Fibroblast of lung (primary cell): Measurements from ENCODE around the gene HCN2. TPM values are rescaled to one million over a fixed set of nuclear protein-coding genes. Genes with fewer than 3 reads are reported as not detected.

Source experiments
- DNase-seq, 2 donors: peaks; one replicate each; pipeline versions ENCODE4 v3.0.0 to v3.0.0-alpha.2; 2010; ENCODE audit warnings: low read depth in 2 of 2
- H2AFZ ChIP-seq: 2 replicates; pipeline ENCODE4 v1.5.1; 2012; ENCODE audit warnings: low read length, control low read depth, inconsistent platforms
- H3K27ac ChIP-seq: 2 replicates; pipeline ENCODE4 v1.5.1; 2011; ENCODE audit warnings: low read length, control low read depth; ENCODE audit not compliant: insufficient read depth
- H3K27me3 ChIP-seq: 2 replicates; pipeline ENCODE4 v1.5.1; 2011; ENCODE audit warnings: mild to moderate bottlenecking, low read length; ENCODE audit not compliant: control insufficient read depth, insufficient read depth
- H3K36me3 ChIP-seq: 2 replicates; pipeline ENCODE4 v1.5.1; 2011; ENCODE audit warnings: low read length; ENCODE audit not compliant: control insufficient read depth, insufficient read depth
- H3K4me1 ChIP-seq: 2 replicates; pipeline ENCODE4 v1.5.1; 2011; ENCODE audit warnings: low read length; ENCODE audit not compliant: control insufficient read depth, insufficient read depth; ENCODE audit errors: extremely low read depth
- H3K4me2 ChIP-seq: 2 replicates; pipeline ENCODE4 v1.5.1; 2011; ENCODE audit warnings: low read length, control low read depth; ENCODE audit not compliant: insufficient read depth; ENCODE audit errors: extremely low read depth
- H3K4me3 ChIP-seq, 4 experiments: fragments of 200-600 bp in 1 of 4; sonication (generic) in 1 of 4; replicated peaks in 1 of 4; 2 replicates each; pipeline ENCODE4 v1.5.1; 2011 to 2016; ENCODE audit warnings: low read length in 4 of 4, low read depth in 3 of 4, mild to moderate bottlenecking in 3 of 4, control low read depth in 2 of 4, inconsistent platforms in 1 of 4, mixed read lengths in 1 of 4; ENCODE audit not compliant: insufficient read depth in 1 of 4; ENCODE audit errors: control extremely low read depth in 1 of 4
- H3K79me2 ChIP-seq: 2 replicates; pipeline ENCODE4 v1.5.1; 2012; ENCODE audit warnings: mild to moderate bottlenecking, low read length, inconsistent platforms; ENCODE audit not compliant: control insufficient read depth, insufficient read depth
- H3K9ac ChIP-seq: 2 replicates; pipeline ENCODE4 v1.5.1; 2011; ENCODE audit warnings: mild to moderate bottlenecking, low read length, control low read depth; ENCODE audit not compliant: insufficient read depth
- H3K9me3 ChIP-seq: 2 replicates; pipeline ENCODE4 v1.5.1; 2012; ENCODE audit warnings: low read depth, low read length; ENCODE audit not compliant: control insufficient read depth, insufficient read depth
- H4K20me1 ChIP-seq: 2 replicates; pipeline ENCODE4 v1.5.1; 2011; ENCODE audit warnings: low read length; ENCODE audit not compliant: control insufficient read depth, insufficient read depth; ENCODE audit errors: extremely low read depth
- EZH2 ChIP-seq: IDR thresholded peaks from 2 replicates; pipeline ENCODE4 v1.5.1; 2012; ENCODE audit warnings: low read length, control low read depth, mild to moderate bottlenecking; ENCODE audit errors: missing control alignments
- polyA plus RNA-seq, 2 donors: library from polyadenylated mRNA; depleted of rRNA in 1 of 2; stranded (reverse) in 1 of 2; unstranded in 1 of 2; fragments of >200 nt; gene quantifications; 2 replicates each; pipeline ENCODE4 v1.2.1, GENCODE V29; 2011 to 2012; ENCODE audit warnings: missing spikeins in 1 of 2
- total RNA-seq: library from RNA; depleted of rRNA; stranded (reverse); fragments of >200 nt; gene quantifications from 2 replicates; pipeline ENCODE4 v1.2.1, GENCODE V29; 2014
- TF ChIP-seq, protein P1 (sequence below), 2 donors: IDR thresholded peaks in 1 of 2; conservative IDR thresholded peaks in 1 of 2; 1 replicate in 1 of 2; 2 replicates in 1 of 2; pipeline ENCODE4 v1.5.1; 2011 to 2012; ENCODE audit warnings: low read length in 2 of 2, control low read depth in 1 of 2, inconsistent platforms in 1 of 2, low read depth in 1 of 2, mild to moderate bottlenecking in 1 of 2

Gene HCN2
- total and polyA plus RNA-seq, 2 donors (not counting 1 experiment from before 2014, with no cell fraction given): 0.49 to 0.50 TPM

DNA sequence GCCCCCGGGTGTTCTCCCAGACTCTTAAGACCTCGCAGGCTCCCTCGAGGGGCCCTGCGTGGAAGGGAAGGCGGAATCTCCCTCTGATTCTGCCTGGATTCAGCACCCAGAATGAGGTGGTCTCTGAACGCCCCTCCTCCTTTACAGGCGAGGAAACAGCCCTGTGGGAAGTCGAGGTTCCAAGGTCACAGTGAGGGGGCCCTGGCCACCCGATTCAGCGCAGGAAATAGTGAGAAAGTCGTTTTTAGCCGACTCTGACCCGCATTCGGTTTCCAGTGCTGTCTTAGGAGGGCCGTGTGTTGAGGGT is 16.2 kb upstream of the HCN2 start:
- no peaks in the 10 kb centered on the region for H4K20me1 ChIP-seq
- H3K9me3 ChIP-seq: no peaks in the 10 kb centered on the region
- H3K79me2 ChIP-seq: peaks cover 55% of the 10 kb centered on the region
- H3K27me3 ChIP-seq: no peaks in the 10 kb centered on the region
- H3K4me2 ChIP-seq: peak overlapping the region; percentile 98
- H3K36me3 ChIP-seq: peaks cover 4% of the 10 kb centered on the region
- H3K9ac ChIP-seq: peak overlapping the region; percentile 91
- no peak for TF ChIP-seq EZH2
- TF ChIP-seq, protein P1, sequence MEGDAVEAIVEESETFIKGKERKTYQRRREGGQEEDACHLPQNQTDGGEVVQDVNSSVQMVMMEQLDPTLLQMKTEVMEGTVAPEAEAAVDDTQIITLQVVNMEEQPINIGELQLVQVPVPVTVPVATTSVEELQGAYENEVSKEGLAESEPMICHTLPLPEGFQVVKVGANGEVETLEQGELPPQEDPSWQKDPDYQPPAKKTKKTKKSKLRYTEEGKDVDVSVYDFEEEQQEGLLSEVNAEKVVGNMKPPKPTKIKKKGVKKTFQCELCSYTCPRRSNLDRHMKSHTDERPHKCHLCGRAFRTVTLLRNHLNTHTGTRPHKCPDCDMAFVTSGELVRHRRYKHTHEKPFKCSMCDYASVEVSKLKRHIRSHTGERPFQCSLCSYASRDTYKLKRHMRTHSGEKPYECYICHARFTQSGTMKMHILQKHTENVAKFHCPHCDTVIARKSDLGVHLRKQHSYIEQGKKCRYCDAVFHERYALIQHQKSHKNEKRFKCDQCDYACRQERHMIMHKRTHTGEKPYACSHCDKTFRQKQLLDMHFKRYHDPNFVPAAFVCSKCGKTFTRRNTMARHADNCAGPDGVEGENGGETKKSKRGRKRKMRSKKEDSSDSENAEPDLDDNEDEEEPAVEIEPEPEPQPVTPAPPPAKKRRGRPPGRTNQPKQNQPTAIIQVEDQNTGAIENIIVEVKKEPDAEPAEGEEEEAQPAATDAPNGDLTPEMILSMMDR (conservative IDR thresholded peaks at IDR 0.05 in 1 of 2, IDR thresholded peaks at IDR 0.05 in 1 of 2; ENCODE audit: low read depth in 1 of 2, low read length in 2 of 2): no peak
- no peak for DNase-seq
- no peak overlapping the region for H2AFZ ChIP-seq
- H3K4me3 ChIP-seq: peak overlapping the region; percentile 82 to 94 (median 89)
- peak overlapping the region; percentile 77 for H3K27ac ChIP-seq
- peaks cover 20% of the 10 kb centered on the region for H3K4me1 ChIP-seq

DNA sequence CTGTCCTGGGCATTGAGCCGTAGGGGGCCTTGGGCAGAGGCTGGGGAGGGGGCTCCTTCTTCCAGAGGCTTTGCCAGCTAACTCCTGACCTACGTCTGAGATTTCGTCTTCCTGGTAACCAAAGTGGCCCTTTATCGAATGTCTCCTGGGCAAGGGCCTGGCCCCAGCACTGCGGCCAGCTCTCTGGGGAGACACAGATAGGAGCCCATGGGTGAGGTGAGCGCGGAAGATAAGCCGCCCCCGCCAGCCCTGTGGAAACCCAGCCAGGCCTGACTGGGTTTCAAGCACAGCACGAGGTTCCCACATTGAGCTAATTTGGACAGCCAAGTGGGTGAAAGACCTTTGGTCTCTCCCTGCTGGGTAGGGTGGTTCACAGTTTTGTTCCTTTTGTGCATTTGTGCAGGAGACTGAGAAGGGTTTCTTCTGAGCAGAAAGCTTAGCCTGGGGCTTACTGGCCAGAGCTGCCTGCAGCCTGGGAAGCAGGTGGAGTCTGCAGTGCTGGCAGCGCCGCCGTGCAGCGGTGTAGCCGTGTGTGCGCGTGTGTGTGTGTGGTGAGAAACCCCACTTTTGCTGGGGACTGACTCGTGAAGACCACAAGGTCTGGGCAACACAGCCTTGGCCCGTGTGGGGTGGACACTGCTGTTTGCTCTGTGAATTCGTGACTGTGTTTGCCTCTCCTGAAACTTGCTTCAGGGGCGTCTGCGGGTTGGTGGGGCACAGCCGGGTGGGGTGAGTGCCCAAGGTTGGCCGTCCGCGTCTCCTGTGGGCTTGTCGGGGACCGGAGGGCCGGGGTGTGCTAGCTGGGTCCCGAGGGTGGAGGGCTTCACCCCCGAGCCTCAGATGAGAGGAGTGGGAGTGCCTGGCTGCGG is 14.8 kb upstream of the HCN2 start:
- peak overlapping the region; percentile 2 to 53 (median 27) for H3K4me3 ChIP-seq
- DNase-seq: peak; percentile 58 to 67
- TF ChIP-seq, protein P1 (conservative IDR thresholded peaks at IDR 0.05 in 1 of 2, IDR thresholded peaks at IDR 0.05 in 1 of 2; ENCODE audit: low read depth in 1 of 2, low read length in 2 of 2): no peak
- TF ChIP-seq EZH2: no peak
- H3K9me3 ChIP-seq: no peaks in the 10 kb centered on the region
- H3K4me2 ChIP-seq: peak overlapping the region; percentile 66
- no peak overlapping the region for H3K27ac ChIP-seq
- H3K36me3 ChIP-seq: peaks cover 7% of the 10 kb centered on the region
- no peak overlapping the region for H3K9ac ChIP-seq
- H3K4me1 ChIP-seq: peaks cover 20% of the 10 kb centered on the region
- H2AFZ ChIP-seq: no peak overlapping the region
- H3K79me2 ChIP-seq: peaks cover 65% of the 10 kb centered on the region
- no peaks in the 10 kb centered on the region for H4K20me1 ChIP-seq
- no peaks in the 10 kb centered on the region for H3K27me3 ChIP-seq

DNA sequence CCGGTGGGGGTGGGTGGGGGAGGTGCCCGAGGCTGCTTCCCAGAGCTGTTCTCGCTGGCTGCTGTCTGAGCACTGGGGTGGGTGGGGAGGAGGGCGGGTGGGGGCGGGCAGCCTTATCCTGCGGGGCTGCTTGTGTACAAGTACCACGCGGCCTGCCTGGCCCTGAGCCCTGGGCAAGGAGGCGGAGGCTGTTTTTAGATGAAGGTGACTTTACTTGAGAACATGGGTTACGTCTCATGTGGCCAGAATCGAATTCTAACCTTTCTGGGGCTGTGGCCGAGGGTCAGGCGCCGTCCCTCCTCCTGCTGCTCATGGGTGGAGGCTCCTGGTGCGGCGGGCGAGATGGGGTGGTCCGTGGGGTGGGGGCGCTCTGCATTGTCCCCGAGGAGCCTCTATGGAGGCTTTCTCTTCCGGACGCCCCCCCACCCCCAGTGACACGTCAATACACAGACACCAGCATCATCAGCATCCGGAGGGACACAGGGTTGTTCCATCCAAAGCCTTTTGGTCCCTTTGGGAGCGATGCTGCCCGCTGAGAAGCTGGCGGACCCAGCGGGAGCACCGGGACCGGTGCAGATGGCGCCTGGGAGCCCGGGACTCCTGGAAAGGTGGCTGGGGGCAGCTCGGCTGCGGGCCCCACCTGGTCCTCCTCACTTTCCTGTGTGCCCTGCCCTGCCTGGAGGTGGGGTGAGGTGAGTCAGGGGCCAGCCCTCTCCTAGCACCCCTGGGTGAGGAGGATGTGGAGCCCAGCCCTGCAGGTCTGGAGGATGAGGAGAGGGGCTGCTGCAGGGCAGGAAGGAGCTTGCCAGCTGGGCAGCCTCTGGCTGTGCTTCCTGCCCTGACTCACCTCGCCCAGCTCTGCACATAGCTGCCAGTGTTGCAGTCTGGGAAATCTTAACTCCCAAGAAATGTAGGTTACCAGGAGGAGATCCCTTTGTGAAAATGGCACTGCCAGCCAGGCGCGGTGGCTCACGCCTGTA is 13.9 kb upstream of the HCN2 start:
- peak overlapping the region; percentile 23 for H3K9ac ChIP-seq
- H3K4me1 ChIP-seq: peaks cover 20% of the 10 kb centered on the region
- H3K27ac ChIP-seq: peak overlapping the region; percentile 28
- peaks cover 68% of the 10 kb centered on the region for H3K79me2 ChIP-seq
- H3K4me2 ChIP-seq: peak overlapping the region; percentile 66
- no peaks in the 10 kb centered on the region for H3K9me3 ChIP-seq
- H2AFZ ChIP-seq: no peak overlapping the region
- H3K36me3 ChIP-seq: peaks cover 9% of the 10 kb centered on the region
- DNase-seq: peak; percentile 52 to 68
- H4K20me1 ChIP-seq: no peaks in the 10 kb centered on the region
- H3K4me3 ChIP-seq: peak overlapping the region in 1 of 4 experiments; percentile 51
- no peak for TF ChIP-seq EZH2
- TF ChIP-seq, protein P1 (conservative IDR thresholded peaks at IDR 0.05 in 1 of 2, IDR thresholded peaks at IDR 0.05 in 1 of 2; ENCODE audit: low read depth in 1 of 2, low read length in 2 of 2): no peak
- H3K27me3 ChIP-seq: no peaks in the 10 kb centered on the region
